COLO668 (cell line): Measurements from ENCODE around the gene C3orf70.

ENCODE experiments used
- DNase-seq: peaks from one replicate; lab custom pipeline; 2025; ENCODE audit not compliant: unreplicated experiment; lab: John Stamatoyannopoulos, UW

The C3orf70 gene

GRCh38 chr3:185152410-185153170 lies at the start of gene C3orf70:
TSS of gene C3orf70 (minus strand) at chr3:185153060. CDS start at chr3:185152823, 237 bp downstream.
- DNase-seq, result peak; percentile 74

GRCh38 chr3:185200639-185201038 lies 47.8 kb upstream of the C3orf70 start:
- DNase-seq, result no peak

- no peak for DNase-seq
These were observed 46.8 kb upstream of the C3orf70 start for GRCh38 chr3:185199671-185200070.

GRCh38 chr3:185199206-185199605 lies 46.3 kb upstream of the C3orf70 start:
- DNase-seq, result no peak

GRCh38 chr3:185197068-185197467 lies 44.2 kb upstream of the C3orf70 start:
- DNase-seq, result no peak

- no peak for DNase-seq
These were observed 42.8 kb upstream of the C3orf70 start for GRCh38 chr3:185195652-185196051.

- peak; percentile 2 for DNase-seq
These were observed 36.0 kb upstream of the C3orf70 start for GRCh38 chr3:185188816-185189215.

GRCh38 chr3:185187391-185187790 lies 34.5 kb upstream of the C3orf70 start:
- DNase-seq, result no peak

GRCh38 chr3:185176750-185177359 lies 24.0 kb upstream of the C3orf70 start:
- DNase-seq, result peak; percentile 8

GRCh38 chr3:185175370-185175987 lies 22.6 kb upstream of the C3orf70 start:
- no peak for DNase-seq

- no peak for DNase-seq
These were observed 19.5 kb upstream of the C3orf70 start for GRCh38 chr3:185172086-185173049.

- DNase-seq, result no peak
These were observed 11.8 kb upstream of the C3orf70 start for GRCh38 chr3:185164428-185165217.

GRCh38 chr3:185162634-185163033 lies 9.8 kb upstream of the C3orf70 start:
- no peak for DNase-seq

GRCh38 chr3:185161761-185162160 lies 8.9 kb upstream of the C3orf70 start:
- DNase-seq, result no peak

- no peak for DNase-seq
These were observed 4.5 kb upstream of the C3orf70 start for GRCh38 chr3:185157347-185157746.

- no peak for DNase-seq
These were observed 2.8 kb upstream of the C3orf70 start for GRCh38 chr3:185155678-185156077.

GRCh38 chr3:185153861-185154629 lies 1.2 kb upstream of the C3orf70 start:
- DNase-seq, result no peak

- no peak for DNase-seq
These were observed 411 bp upstream of the C3orf70 start for GRCh38 chr3:185153171-185153771.

- no peak for DNase-seq
These were observed 873 bp downstream of the C3orf70 start for GRCh38 chr3:185151964-185152409.
